Epithelial cell of esophagus (primary cell): Measurements from ENCODE around the gene TSR1.

Experiments used
- DNase-seq: peaks from one replicate; pipeline ENCODE4 v3.0.0; 2010; ENCODE audit warnings: low read depth
- H3K4me3 ChIP-seq: 2 replicates; pipeline ENCODE4 v1.5.1; 2011; ENCODE audit warnings: mild to moderate bottlenecking, low read length, control low read depth
- CTCF ChIP-seq: IDR thresholded peaks from 2 replicates; pipeline ENCODE4 v1.5.1; 2011; ENCODE audit warnings: low read depth, mild to moderate bottlenecking, low read length, control low read depth, inconsistent platforms; ENCODE audit not compliant: insufficient read depth; ENCODE audit errors: missing control alignments

TSR1 gene

GRCh38 chr17:2362881-2363280 is 26.6 kb upstream of the TSR1 start:
- DNase-seq, result no peak
- no peak overlapping the region for H3K4me3 ChIP-seq
- TF ChIP-seq CTCF, result no peak

- no peak for TF ChIP-seq CTCF
- H3K4me3 ChIP-seq, result no peak overlapping the region
- DNase-seq, result no peak
Measured at GRCh38 chr17:2362416-2362815, 26.2 kb upstream of the TSR1 start.

GRCh38 chr17:2362016-2362415 is 25.8 kb upstream of the TSR1 start:
- DNase-seq, result no peak
- no peak for TF ChIP-seq CTCF
- no peak overlapping the region for H3K4me3 ChIP-seq

GRCh38 chr17:2361010-2361760 is 24.9 kb upstream of the TSR1 start:
- DNase-seq, result peak; percentile 37
- TF ChIP-seq CTCF, result no peak
- H3K4me3 ChIP-seq, result no peak overlapping the region

GRCh38 chr17:2357931-2358434 is 21.7 kb upstream of the TSR1 start:
- no peak for DNase-seq
- TF ChIP-seq CTCF, result no peak

GRCh38 chr17:2357237-2357636 is 21.0 kb upstream of the TSR1 start:
- TF ChIP-seq CTCF, result no peak
- DNase-seq, result no peak

More at GRCh38 chr17:2357931-2358434, 21.7 kb upstream of the TSR1 start:
- no peak overlapping the region for H3K4me3 ChIP-seq

GRCh38 chr17:2354311-2354710 is 18.1 kb upstream of the TSR1 start:
- TF ChIP-seq CTCF, result no peak
- H3K4me3 ChIP-seq, result no peak overlapping the region
- DNase-seq, result no peak

More at GRCh38 chr17:2357237-2357636, 21.0 kb upstream of the TSR1 start:
- H3K4me3 ChIP-seq, result no peak overlapping the region
